Measurements from ENCODE around the gene L3MBTL4. TPM values are rescaled to one million over a fixed set of nuclear protein-coding genes. Genes with fewer than 3 reads are reported as not detected.
A peak's percentile ranks its signal among the peaks of the same experiment; 100 is the strongest.
"Not testable (repeated sequence)": the region's sequence is repeated elsewhere in the genome, so short reads cannot be mapped to it uniquely, and the experiment has no call there.

The L3MBTL4 gene
- total and polyA plus RNA-seq, 5 experiments from 2014 or later = 0.13 to 0.85 (median 0.18) TPM; not detected in 2

- no peak for DNase-seq
- POLR2A ChIA-PET = no interaction called here
- no peak for ATAC-seq
- Mint-ChIP-seq H3K9me3 (no peaks in the 10 kb centered on the region), H3K27ac (no peak overlapping the region), H3K27me3 (peaks cover 0 to 2% (median 0%) of the 10 kb centered on the region in 5 donors), H3K36me3 (no peaks in the 10 kb centered on the region), H3K4me3 (no peak overlapping the region), H3K4me1 (no peaks in the 10 kb centered on the region)
Observed at GRCh38 chr18:6207941-6208340, 206.8 kb downstream of the L3MBTL4 start.

GRCh38 chr18:6207116-6207515 lies 207.6 kb downstream of the L3MBTL4 start:
- no peak overlapping the region for H3K4me3 Mint-ChIP-seq

GRCh38 chr18:6205706-6206105 lies 209.0 kb downstream of the L3MBTL4 start:
- Mint-ChIP-seq H3K9me3 (no peaks in the 10 kb centered on the region), H3K27me3 (peaks cover 0 to 8% (median 0%) of the 10 kb centered on the region in 5 donors), H3K4me3 (no peak overlapping the region), H3K27ac (no peak overlapping the region), H3K4me1 (peaks cover 0 to 2% (median 0%) of the 10 kb centered on the region in 4 donors), H3K36me3 (no peaks in the 10 kb centered on the region)
- POLR2A ChIA-PET = no interaction called here
- DNase-seq (no peak), ATAC-seq (no peak)

More at GRCh38 chr18:6207116-6207515, 207.6 kb downstream of the L3MBTL4 start:
- ATAC-seq (no peak), DNase-seq (no peak)
- no peak overlapping the region for H3K27ac Mint-ChIP-seq
- no peaks in the 10 kb centered on the region for H3K9me3 Mint-ChIP-seq
- peaks cover 0 to 5% (median 0%) of the 10 kb centered on the region in 5 donors for H3K27me3 Mint-ChIP-seq
- peaks cover 0 to 2% (median 0%) of the 10 kb centered on the region in 4 donors for H3K4me1 Mint-ChIP-seq
- POLR2A ChIA-PET = no interaction called here
- H3K36me3 Mint-ChIP-seq = no peaks in the 10 kb centered on the region

GRCh38 chr18:6204476-6204875 lies 210.2 kb downstream of the L3MBTL4 start:
- POLR2A ChIA-PET = no interaction called here
- no peak for DNase-seq
- Mint-ChIP-seq H3K4me1 (peaks cover 0 to 2% (median 0%) of the 10 kb centered on the region in 4 donors), H3K36me3 (no peaks in the 10 kb centered on the region), H3K9me3 (peaks cover 0 to 2% (median 0%) of the 10 kb centered on the region in 9 donors), H3K27ac (no peak overlapping the region), H3K4me3 (no peak overlapping the region), H3K27me3 (peaks cover 0 to 8% (median 0%) of the 10 kb centered on the region in 5 donors)
- no peak for ATAC-seq

- no peak overlapping the region for H3K27ac Mint-ChIP-seq
- DNase-seq = no peak
- H3K36me3 Mint-ChIP-seq = no peaks in the 10 kb centered on the region
- H3K4me3 Mint-ChIP-seq = no peak overlapping the region
- peaks cover 0 to 8% (median 0%) of the 10 kb centered on the region in 5 donors for H3K27me3 Mint-ChIP-seq
- H3K4me1 Mint-ChIP-seq = peaks cover 0 to 2% (median 0%) of the 10 kb centered on the region in 4 donors
- no peak for ATAC-seq
- peaks cover 0 to 5% (median 0%) of the 10 kb centered on the region in 9 donors for H3K9me3 Mint-ChIP-seq
- POLR2A ChIA-PET = no interaction called here
Observed at GRCh38 chr18:6203791-6204190, 210.9 kb downstream of the L3MBTL4 start.

GRCh38 chr18:6202861-6203260 lies 211.8 kb downstream of the L3MBTL4 start:
- no peak overlapping the region for H3K27ac Mint-ChIP-seq
- H3K9me3 Mint-ChIP-seq = peaks cover 0 to 5% (median 0%) of the 10 kb centered on the region in 9 donors
- no peaks in the 10 kb centered on the region for H3K36me3 Mint-ChIP-seq
- ATAC-seq = no peak
- no peak for DNase-seq
- peaks cover 0 to 8% (median 0%) of the 10 kb centered on the region in 5 donors for H3K27me3 Mint-ChIP-seq
- no peak overlapping the region for H3K4me3 Mint-ChIP-seq
- H3K4me1 Mint-ChIP-seq = peaks cover 0 to 2% (median 0%) of the 10 kb centered on the region in 4 donors
- POLR2A ChIA-PET = no interaction called here

GRCh38 chr18:6200204-6200774 lies 214.4 kb downstream of the L3MBTL4 start:
- POLR2A ChIA-PET = no interaction called here
- no peak for DNase-seq
- peaks cover 0 to 8% (median 0%) of the 10 kb centered on the region in 5 donors for H3K27me3 Mint-ChIP-seq

GRCh38 chr18:6199777-6200176 lies 214.9 kb downstream of the L3MBTL4 start:
- no peak for DNase-seq
- Mint-ChIP-seq H3K4me3 (no peak overlapping the region), H3K27me3 (peaks cover 0 to 8% (median 0%) of the 10 kb centered on the region in 5 donors), H3K9me3 (peaks cover 0 to 5% (median 0%) of the 10 kb centered on the region in 9 donors), H3K27ac (no peak overlapping the region), H3K4me1 (peaks cover 0 to 2% (median 0%) of the 10 kb centered on the region in 4 donors), H3K36me3 (no peaks in the 10 kb centered on the region)
- no peak for ATAC-seq
- POLR2A ChIA-PET = no interaction called here

More at GRCh38 chr18:6200204-6200774, 214.4 kb downstream of the L3MBTL4 start:
- no peak for ATAC-seq
- Mint-ChIP-seq H3K27ac (no peak overlapping the region), H3K4me3 (no peak overlapping the region), H3K36me3 (no peaks in the 10 kb centered on the region), H3K4me1 (peaks cover 0 to 2% (median 0%) of the 10 kb centered on the region in 4 donors), H3K9me3 (peaks cover 0 to 5% (median 0%) of the 10 kb centered on the region in 9 donors)

GRCh38 chr18:6198585-6198984 lies 216.1 kb downstream of the L3MBTL4 start:
- ATAC-seq (no peak), DNase-seq (no peak)
- Mint-ChIP-seq H3K9me3 (peaks cover 0 to 5% (median 0%) of the 10 kb centered on the region in 9 donors), H3K27ac (no peak overlapping the region), H3K4me3 (no peak overlapping the region), H3K27me3 (peaks cover 0 to 8% (median 0%) of the 10 kb centered on the region in 5 donors), H3K36me3 (no peaks in the 10 kb centered on the region), H3K4me1 (peaks cover 0 to 2% (median 0%) of the 10 kb centered on the region in 4 donors)
- POLR2A ChIA-PET = no interaction called here

GRCh38 chr18:6194640-6195039 lies 220.1 kb downstream of the L3MBTL4 start:
- no peak for ATAC-seq
- no peak overlapping the region for H3K4me3 Mint-ChIP-seq

GRCh38 chr18:6185782-6186181 lies 228.9 kb downstream of the L3MBTL4 start:
- H3K27ac Mint-ChIP-seq, DNase-seq, H3K4me3 Mint-ChIP-seq, H3K27me3 Mint-ChIP-seq, H3K4me1 Mint-ChIP-seq, ATAC-seq, H3K36me3 Mint-ChIP-seq, POLR2A ChIA-PET: not testable (repeated sequence)
- H3K9me3 Mint-ChIP-seq = peaks cover 0 to 22% (median 3%) of the 10 kb centered on the region in 9 donors

More at GRCh38 chr18:6194640-6195039, 220.1 kb downstream of the L3MBTL4 start:
- H3K36me3 Mint-ChIP-seq = no peaks in the 10 kb centered on the region
- DNase-seq = no peak
- H3K9me3 Mint-ChIP-seq = peaks cover 0 to 5% (median 0%) of the 10 kb centered on the region in 9 donors
- peak overlapping the region in 1 of 10 donors; percentile 43 for H3K27ac Mint-ChIP-seq
- H3K4me1 Mint-ChIP-seq = no peaks in the 10 kb centered on the region
- peaks cover 0 to 1% (median 0%) of the 10 kb centered on the region in 5 donors for H3K27me3 Mint-ChIP-seq
- POLR2A ChIA-PET = no interaction called here

GRCh38 chr18:6174983-6175745 lies 239.5 kb downstream of the L3MBTL4 start:
- peaks cover 0 to 14% (median 0%) of the 10 kb centered on the region in 5 donors for H3K27me3 Mint-ChIP-seq
- peaks cover 0 to 8% (median 0%) of the 10 kb centered on the region in 9 donors for H3K9me3 Mint-ChIP-seq
- no peaks in the 10 kb centered on the region for H3K4me1 Mint-ChIP-seq
- no peak overlapping the region for H3K4me3 Mint-ChIP-seq
- no peaks in the 10 kb centered on the region for H3K36me3 Mint-ChIP-seq
- no peak for ATAC-seq
- DNase-seq = no peak
- POLR2A ChIA-PET = no interaction called here
- H3K27ac Mint-ChIP-seq = no peak overlapping the region

- Mint-ChIP-seq H3K4me1 (no peaks in the 10 kb centered on the region), H3K27ac (no peak overlapping the region), H3K9me3 (peaks cover 0 to 22% (median 1%) of the 10 kb centered on the region in 9 donors), H3K4me3 (no peak overlapping the region), H3K27me3 (peaks cover 0 to 19% (median 0%) of the 10 kb centered on the region in 5 donors), H3K36me3 (no peaks in the 10 kb centered on the region)
- POLR2A ChIA-PET = no interaction called here
- ATAC-seq (no peak), DNase-seq (no peak)
Observed at GRCh38 chr18:6170604-6171003, 244.1 kb downstream of the L3MBTL4 start.

Data from naive thymus-derived CD8-positive, alpha-beta T cell (primary cell).